Glutamatergic neuron (in vitro differentiated cells): ENCODE data around the gene LHFPL6. TPM values are rescaled to one million over a fixed set of nuclear protein-coding genes. Genes with fewer than 3 reads are reported as not detected.

Source experiments
- DNase-seq: peaks from one replicate; pipeline ENCODE4 v3.0.0; 2022
- H3K27ac Mint-ChIP-seq: one replicate; pipeline ENCODE4 v1.8.0; 2020; ENCODE audit warnings: mild to moderate bottlenecking, mixed read lengths, inconsistent platforms; ENCODE audit not compliant: unreplicated experiment
- H3K27me3 Mint-ChIP-seq: one replicate; pipeline ENCODE4 v1.8.0; 2020; ENCODE audit warnings: mild to moderate bottlenecking, moderate library complexity, mixed read lengths, inconsistent platforms; ENCODE audit not compliant: unreplicated experiment
- H3K36me3 Mint-ChIP-seq: one replicate; pipeline ENCODE4 v1.8.0; 2020; ENCODE audit warnings: mild to moderate bottlenecking, mixed read lengths, inconsistent platforms; ENCODE audit not compliant: unreplicated experiment
- H3K4me1 Mint-ChIP-seq: one replicate; pipeline ENCODE4 v1.8.0; 2020; ENCODE audit warnings: mild to moderate bottlenecking, low read depth, mixed read lengths, inconsistent platforms; ENCODE audit not compliant: unreplicated experiment
- H3K4me3 Mint-ChIP-seq: one replicate; pipeline ENCODE4 v1.8.0; 2020; ENCODE audit warnings: mild to moderate bottlenecking, mixed read lengths, inconsistent platforms; ENCODE audit not compliant: unreplicated experiment
- H3K9me3 Mint-ChIP-seq: one replicate; pipeline ENCODE4 v1.8.0; 2020; ENCODE audit warnings: mild to moderate bottlenecking, moderate library complexity, mixed read lengths, inconsistent platforms; ENCODE audit not compliant: unreplicated experiment
- total RNA-seq: library from RNA; stranded (reverse); fragmentation: NEBNext Ultra II Directional; extraction: Animal tissue kit (Norgen Biotek cat#: 25700); gene quantifications from one replicate; pipeline ENCODE4 v1.2.1, GENCODE V29; 2021; ENCODE audit not compliant: unreplicated experiment
- TF ChIP-seq, protein P1 (sequence below): fragments of 200-600 bp; sonication (generic); IDR thresholded peaks from one replicate; pipeline ENCODE4 v1.5.0; 2021; ENCODE audit not compliant: partially characterized antibody, unreplicated experiment

Gene LHFPL6
- total RNA-seq, 1 donor from 2014 or later: 1.7 TPM

DNA sequence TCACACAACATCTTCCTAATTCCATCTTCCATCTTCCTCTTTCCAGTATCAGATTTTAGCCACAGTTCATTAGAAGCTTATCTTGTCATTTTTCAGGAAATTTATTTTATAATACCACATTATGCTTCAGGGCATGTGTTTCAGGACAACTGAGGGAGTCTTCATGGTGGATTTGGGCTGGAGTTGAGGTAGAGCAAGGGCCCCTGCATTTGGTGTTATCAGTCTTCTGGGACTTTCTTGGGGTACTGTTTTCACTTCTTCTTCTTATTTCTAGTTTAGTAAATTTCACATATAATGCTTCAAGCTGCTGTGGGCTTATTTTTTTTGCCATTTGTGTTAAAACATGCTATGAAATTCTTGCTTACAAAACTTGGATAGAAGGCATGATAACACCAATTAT, 188.7 kb downstream of the LHFPL6 start:
- no peak for DNase-seq
- H3K4me1 Mint-ChIP-seq: peaks cover 8% of the 10 kb centered on the region
- peaks cover 2% of the 10 kb centered on the region for H3K9me3 Mint-ChIP-seq
- H3K27ac Mint-ChIP-seq: no peak overlapping the region
- TF ChIP-seq, protein P1, sequence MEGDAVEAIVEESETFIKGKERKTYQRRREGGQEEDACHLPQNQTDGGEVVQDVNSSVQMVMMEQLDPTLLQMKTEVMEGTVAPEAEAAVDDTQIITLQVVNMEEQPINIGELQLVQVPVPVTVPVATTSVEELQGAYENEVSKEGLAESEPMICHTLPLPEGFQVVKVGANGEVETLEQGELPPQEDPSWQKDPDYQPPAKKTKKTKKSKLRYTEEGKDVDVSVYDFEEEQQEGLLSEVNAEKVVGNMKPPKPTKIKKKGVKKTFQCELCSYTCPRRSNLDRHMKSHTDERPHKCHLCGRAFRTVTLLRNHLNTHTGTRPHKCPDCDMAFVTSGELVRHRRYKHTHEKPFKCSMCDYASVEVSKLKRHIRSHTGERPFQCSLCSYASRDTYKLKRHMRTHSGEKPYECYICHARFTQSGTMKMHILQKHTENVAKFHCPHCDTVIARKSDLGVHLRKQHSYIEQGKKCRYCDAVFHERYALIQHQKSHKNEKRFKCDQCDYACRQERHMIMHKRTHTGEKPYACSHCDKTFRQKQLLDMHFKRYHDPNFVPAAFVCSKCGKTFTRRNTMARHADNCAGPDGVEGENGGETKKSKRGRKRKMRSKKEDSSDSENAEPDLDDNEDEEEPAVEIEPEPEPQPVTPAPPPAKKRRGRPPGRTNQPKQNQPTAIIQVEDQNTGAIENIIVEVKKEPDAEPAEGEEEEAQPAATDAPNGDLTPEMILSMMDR: no peak
- no peak overlapping the region for H3K4me3 Mint-ChIP-seq
- H3K36me3 Mint-ChIP-seq: no peaks in the 10 kb centered on the region
- H3K27me3 Mint-ChIP-seq: no peaks in the 10 kb centered on the region

DNA sequence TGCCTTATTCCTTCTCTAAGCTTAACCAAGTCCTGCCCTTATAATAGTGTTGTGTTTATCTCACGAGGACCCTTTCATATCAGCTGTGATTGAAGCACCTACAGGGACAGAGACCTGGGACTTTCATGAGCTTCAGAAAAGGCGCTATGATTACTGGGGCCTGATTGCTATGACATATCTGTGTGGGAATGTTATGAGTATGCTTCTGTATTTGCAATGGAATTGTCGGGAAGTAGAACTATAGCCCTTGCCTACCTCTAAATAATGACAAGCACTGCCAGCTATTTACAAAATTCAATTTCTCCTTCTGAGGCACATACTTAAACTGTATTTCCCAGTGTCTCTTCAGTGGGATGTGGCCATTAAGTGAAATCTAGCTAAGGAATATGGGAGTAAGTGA, 191.5 kb downstream of the LHFPL6 start:
- Mint-ChIP-seq H3K9me3 (peaks cover 2% of the 10 kb centered on the region), H3K4me1 (no peaks in the 10 kb centered on the region), H3K36me3 (no peaks in the 10 kb centered on the region), H3K27ac (no peak overlapping the region), H3K27me3 (no peaks in the 10 kb centered on the region), H3K4me3 (no peak overlapping the region)
- TF ChIP-seq, protein P1: no peak
- no peak for DNase-seq

DNA sequence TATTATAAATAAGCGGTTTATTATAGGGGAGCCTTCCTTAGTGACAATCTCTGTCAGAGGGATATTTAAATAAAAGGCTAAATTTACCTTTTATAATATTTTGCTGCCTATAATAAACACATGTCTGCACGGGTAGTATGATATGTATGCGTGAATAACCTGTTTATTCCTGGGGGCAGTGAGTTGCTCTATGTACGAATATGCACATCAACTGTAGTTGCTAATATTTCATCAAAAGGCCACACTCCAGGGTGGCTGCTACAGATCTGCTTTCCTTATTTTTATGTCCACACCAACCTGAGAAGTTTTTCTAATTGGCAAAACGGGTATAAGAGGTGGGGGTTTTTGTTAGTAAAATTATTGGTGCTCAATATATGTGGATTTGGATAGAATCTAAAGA, 192.0 kb downstream of the LHFPL6 start:
- Mint-ChIP-seq H3K4me1 (no peaks in the 10 kb centered on the region), H3K27me3 (no peaks in the 10 kb centered on the region), H3K4me3 (no peak overlapping the region), H3K9me3 (peaks cover 2% of the 10 kb centered on the region), H3K27ac (no peak overlapping the region), H3K36me3 (no peaks in the 10 kb centered on the region)
- DNase-seq: no peak
- TF ChIP-seq, protein P1: no peak

DNA sequence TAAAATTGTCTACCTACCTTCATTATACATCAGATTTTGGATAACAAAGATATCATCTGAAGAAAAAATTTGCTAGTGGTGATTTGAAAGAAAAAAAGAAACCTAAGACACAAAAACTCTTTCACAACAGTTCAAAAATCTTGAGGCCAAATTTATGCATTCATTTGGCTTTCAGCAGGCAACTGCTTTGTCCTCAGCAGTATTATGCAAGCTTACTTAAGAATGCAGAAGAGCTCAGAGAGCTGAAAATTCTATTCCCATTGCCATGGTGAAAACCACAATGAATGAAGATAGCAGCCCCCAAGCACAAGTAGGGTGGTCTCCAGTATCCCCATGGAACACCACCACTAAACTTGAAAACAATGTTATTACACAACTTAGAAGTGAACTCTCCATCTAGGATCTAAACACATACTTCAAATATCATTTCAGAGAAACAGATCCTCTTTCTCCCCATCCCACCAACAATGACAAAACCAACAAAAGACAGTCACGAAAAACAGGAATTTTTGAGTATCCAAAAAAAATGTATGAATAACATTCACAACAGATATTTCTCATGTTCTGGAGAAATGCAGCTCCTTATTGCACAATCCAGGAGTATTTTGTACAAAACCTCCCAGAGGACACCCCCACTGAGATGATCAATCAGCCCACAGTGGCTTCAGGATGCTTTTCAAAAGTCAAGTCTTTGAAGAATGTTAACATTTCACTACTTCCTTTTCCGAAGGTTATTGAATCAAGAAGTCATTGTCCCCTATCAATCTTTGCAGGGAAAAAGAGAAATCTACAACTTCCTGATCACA, 192.7 kb downstream of the LHFPL6 start:
- DNase-seq: no peak
- Mint-ChIP-seq H3K27ac (no peak overlapping the region), H3K4me3 (no peak overlapping the region), H3K27me3 (no peaks in the 10 kb centered on the region), H3K36me3 (no peaks in the 10 kb centered on the region), H3K9me3 (peaks cover 2% of the 10 kb centered on the region), H3K4me1 (peaks cover 4% of the 10 kb centered on the region)
- TF ChIP-seq, protein P1: no peak

DNA sequence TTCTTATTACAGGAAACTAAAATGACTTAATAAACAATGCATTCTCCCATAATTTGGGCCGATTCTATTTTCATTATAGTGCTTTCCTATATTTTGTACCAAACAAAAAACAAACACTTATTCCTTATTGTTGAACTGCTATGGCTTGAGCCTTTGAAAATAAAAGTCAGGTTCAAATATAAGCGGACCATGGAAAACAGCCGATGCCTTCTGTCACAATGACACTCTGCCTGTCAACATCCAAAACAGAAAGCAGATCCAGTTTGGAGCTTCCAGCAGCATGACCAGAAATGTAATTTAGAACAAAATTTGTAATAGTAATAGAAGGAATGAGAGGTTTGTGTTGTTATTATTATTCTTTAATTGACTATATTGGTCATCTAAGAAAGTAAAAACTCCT, 194.5 kb downstream of the LHFPL6 start:
- no peak overlapping the region for H3K4me3 Mint-ChIP-seq
- DNase-seq: no peak
- no peaks in the 10 kb centered on the region for H3K36me3 Mint-ChIP-seq
- TF ChIP-seq, protein P1: no peak
- no peaks in the 10 kb centered on the region for H3K27me3 Mint-ChIP-seq
- peaks cover 4% of the 10 kb centered on the region for H3K4me1 Mint-ChIP-seq
- H3K9me3 Mint-ChIP-seq: peaks cover 2% of the 10 kb centered on the region
- no peak overlapping the region for H3K27ac Mint-ChIP-seq
